Astrocyte of the spinal cord (primary cell): Measurements from ENCODE around the gene WWTR1.

ENCODE experiments used
- DNase-seq: peaks from one replicate; pipeline ENCODE4 v3.0.0; 2011; ENCODE audit warnings: low read depth, low spot score
- H3K4me3 ChIP-seq: 2 replicates; pipeline ENCODE4 v1.5.1; 2011; ENCODE audit warnings: low read depth, mild to moderate bottlenecking, low read length, moderate library complexity
- in situ Hi-C: cut with HindIII; loops from 2 replicates; pipeline ENCODE4 v1.10.0; 2017; ENCODE audit warnings: low sequenced_read_pairs
- TF ChIP-seq, protein P1 (sequence below): IDR thresholded peaks from 2 replicates; pipeline ENCODE4 v1.5.1; 2012; ENCODE audit warnings: low read depth, mild to moderate bottlenecking, low read length, inconsistent platforms

Gene WWTR1

DNA sequence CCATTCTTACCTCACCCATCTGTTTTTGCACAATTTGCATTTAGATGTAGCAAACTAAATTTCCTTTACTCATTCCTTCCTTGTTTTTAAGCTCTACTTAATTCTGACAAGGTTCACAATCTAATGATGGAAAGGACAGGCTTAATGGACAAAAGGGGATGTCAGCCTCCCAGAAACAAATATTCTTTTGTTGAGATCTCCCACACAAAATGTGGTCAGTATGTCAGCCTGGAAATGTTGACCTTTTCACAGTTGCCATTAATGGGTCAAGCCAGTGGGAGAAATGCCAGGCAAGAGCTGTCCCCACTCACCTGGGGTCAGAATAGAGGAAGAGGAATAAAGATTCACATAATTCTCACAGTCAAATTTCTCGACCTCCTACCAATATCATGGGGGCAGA, 27.0 kb downstream of the WWTR1 start:
- no peak overlapping the region for H3K4me3 ChIP-seq
- in situ Hi-C loops: no loop called here
- TF ChIP-seq, protein P1, sequence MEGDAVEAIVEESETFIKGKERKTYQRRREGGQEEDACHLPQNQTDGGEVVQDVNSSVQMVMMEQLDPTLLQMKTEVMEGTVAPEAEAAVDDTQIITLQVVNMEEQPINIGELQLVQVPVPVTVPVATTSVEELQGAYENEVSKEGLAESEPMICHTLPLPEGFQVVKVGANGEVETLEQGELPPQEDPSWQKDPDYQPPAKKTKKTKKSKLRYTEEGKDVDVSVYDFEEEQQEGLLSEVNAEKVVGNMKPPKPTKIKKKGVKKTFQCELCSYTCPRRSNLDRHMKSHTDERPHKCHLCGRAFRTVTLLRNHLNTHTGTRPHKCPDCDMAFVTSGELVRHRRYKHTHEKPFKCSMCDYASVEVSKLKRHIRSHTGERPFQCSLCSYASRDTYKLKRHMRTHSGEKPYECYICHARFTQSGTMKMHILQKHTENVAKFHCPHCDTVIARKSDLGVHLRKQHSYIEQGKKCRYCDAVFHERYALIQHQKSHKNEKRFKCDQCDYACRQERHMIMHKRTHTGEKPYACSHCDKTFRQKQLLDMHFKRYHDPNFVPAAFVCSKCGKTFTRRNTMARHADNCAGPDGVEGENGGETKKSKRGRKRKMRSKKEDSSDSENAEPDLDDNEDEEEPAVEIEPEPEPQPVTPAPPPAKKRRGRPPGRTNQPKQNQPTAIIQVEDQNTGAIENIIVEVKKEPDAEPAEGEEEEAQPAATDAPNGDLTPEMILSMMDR: no peak
- DNase-seq: no peak

- TF ChIP-seq, protein P1: no peak
- DNase-seq: peak; percentile 58
- in situ Hi-C loops: no loop called here
- H3K4me3 ChIP-seq: no peak overlapping the region
Observed at GRCh38 chr3:149628957-149629670, 28.7 kb downstream of the WWTR1 start.

DNA sequence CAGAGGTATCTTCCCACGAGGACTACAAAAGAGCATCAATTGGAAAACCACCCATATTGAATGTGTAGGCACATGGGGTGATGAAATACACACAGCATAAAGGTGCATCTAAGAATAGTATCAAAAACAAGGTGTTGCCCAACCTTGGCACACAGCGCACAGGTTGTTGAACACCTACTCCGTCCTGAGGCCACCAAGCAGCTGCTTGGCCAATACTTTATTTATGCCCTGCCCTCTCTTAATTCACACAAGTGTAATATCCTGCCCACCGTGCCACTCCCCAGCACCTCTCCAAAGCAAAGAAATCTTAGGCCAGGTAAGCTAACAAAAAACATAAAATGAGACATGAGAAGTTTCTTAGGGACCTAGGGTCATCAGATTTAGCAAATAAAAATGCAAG, 31.2 kb downstream of the WWTR1 start:
- no peak overlapping the region for H3K4me3 ChIP-seq
- in situ Hi-C loops: no loop called here
- no peak for DNase-seq
- TF ChIP-seq, protein P1: no peak

DNA sequence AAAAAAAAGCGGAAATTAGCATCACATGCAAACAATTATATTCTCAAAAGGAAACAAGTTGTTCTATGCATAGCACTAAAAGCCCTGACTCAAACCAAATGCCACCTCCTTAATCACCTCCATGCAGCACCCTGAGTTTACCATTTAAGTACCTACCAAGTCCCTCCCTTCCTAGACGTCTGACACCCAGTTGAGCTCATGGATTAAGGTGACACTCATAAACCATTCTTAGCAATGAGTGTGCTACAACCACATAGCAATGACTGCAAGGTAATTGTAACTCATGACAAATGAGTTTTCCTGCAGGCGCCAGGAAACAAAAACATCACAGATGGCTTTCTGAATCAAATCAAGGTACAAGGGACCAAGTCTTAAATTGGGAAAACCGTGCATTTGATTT, 32.0 kb downstream of the WWTR1 start:
- in situ Hi-C loops: no loop called here
- DNase-seq: no peak
- no peak overlapping the region for H3K4me3 ChIP-seq
- TF ChIP-seq, protein P1: no peak

GRCh38 chr3:149623824-149624223, 34.0 kb downstream of the WWTR1 start:
- in situ Hi-C loops: no loop called here
- TF ChIP-seq, protein P1: no peak
- no peak overlapping the region for H3K4me3 ChIP-seq
- DNase-seq: no peak

- DNase-seq: peak; percentile 95
Observed at GRCh38 chr3:149621218-149622005, 36.4 kb downstream of the WWTR1 start.

More at GRCh38 chr3:149621218-149622005, 36.4 kb downstream of the WWTR1 start:
- no peak overlapping the region for H3K4me3 ChIP-seq
- TF ChIP-seq, protein P1: no peak
- in situ Hi-C loops: no loop called here
